Neural cell (in vitro differentiated cells): ENCODE results near the gene N4BP3.

Experiments used
- CTCF ChIP-seq: fragments of 450-650 bp; IDR thresholded peaks from 2 replicates; pipeline ENCODE4 v1.5.1; 2014; ENCODE audit warnings: antibody characterized with exemption, mild to moderate bottlenecking, moderate library complexity; ENCODE audit not compliant: poor library complexity, severe bottlenecking
- EP300 ChIP-seq: fragments of 450-650 bp; conservative IDR thresholded peaks from 2 replicates; pipeline ENCODE4 v1.6.1; 2014; ENCODE audit warnings: antibody characterized with exemption, mild to moderate bottlenecking, moderate library complexity; ENCODE audit not compliant: poor library complexity, severe bottlenecking
- EZH2 ChIP-seq: fragments of 200-600, 300-800 bp; shearing (Covaris generic), sonication (generic); IDR thresholded peaks from 2 replicates; pipeline ENCODE4 v1.6.1; 2014; ENCODE audit warnings: antibody characterized with exemption, low read length, borderline replicate concordance, mild to moderate bottlenecking; ENCODE audit not compliant: insufficient read depth, poor library complexity, severe bottlenecking
- MXI1 ChIP-seq: fragments of 450-650 bp; conservative IDR thresholded peaks from 2 replicates; pipeline ENCODE4 v1.6.1; 2014; ENCODE audit warnings: antibody characterized with exemption, mild to moderate bottlenecking; ENCODE audit not compliant: poor library complexity, severe bottlenecking
- POLR2AphosphoS5 ChIP-seq: IDR thresholded peaks from 2 replicates; pipeline ENCODE4 v1.6.1; 2012
- RAD21 ChIP-seq: fragments of 450-650 bp; conservative IDR thresholded peaks from 2 replicates; pipeline ENCODE4 v1.6.1; 2014; ENCODE audit warnings: antibody characterized with exemption, mild to moderate bottlenecking, moderate library complexity
- TAF1 ChIP-seq: IDR thresholded peaks from 2 replicates; pipeline ENCODE4 v1.6.1; 2012; ENCODE audit warnings: low read depth

- no peak for TF ChIP-seq EZH2
- no peak for TF ChIP-seq CTCF
- TF ChIP-seq POLR2AphosphoS5: no peak
- TF ChIP-seq EP300: no peak
- no peak for TF ChIP-seq RAD21
- TF ChIP-seq MXI1: no peak
- no peak for TF ChIP-seq TAF1
Measured at GRCh38 chr5:178125253-178125906, 12.0 kb downstream of the N4BP3 start.
